Endothelial cell of umbilical vein (primary cell): ENCODE results near the gene SLC9A3. TPM values are rescaled to one million over a fixed set of nuclear protein-coding genes. Genes with fewer than 3 reads are reported as not detected.

Experiments used
- BruUV-seq: library from RNA; stranded (reverse); fragments of 400-500 nt; replicated peaks from 2 replicates; lab custom pipeline; 2021; lab: Mats Ljungman, UMichigan
- CTCF ChIA-PET: fragments of 300-600, 350-600 bp; sonication (Branson Sonifier 250); formaldehyde crosslinking; loops from one replicate; lab custom pipeline; 2021; ENCODE audit warnings: antibody characterized with exemption, inconsistent platforms; lab: Charles Lee
- POLR2A ChIA-PET: fragments of 300-600, 350-600 bp; sonication (Branson Sonifier 250); formaldehyde crosslinking; loops from one replicate; lab custom pipeline; 2021; ENCODE audit warnings: antibody characterized with exemption, inconsistent platforms; lab: Charles Lee
- DNase-seq: peaks from one replicate; pipeline ENCODE4 v3.0.0-alpha.2; 2011; ENCODE audit warnings: low read depth, low spot score
- FAIRE-seq: peaks from 2 replicates; lab custom pipeline; 2011; peaks lifted over from hg19 to GRCh38; lab: Jason Lieb, UNC
- H2AFZ ChIP-seq: 2 replicates; pipeline ENCODE4 v1.6.0; 2012; ENCODE audit warnings: low read depth, low read length, control low read depth, inconsistent platforms
- H3K27ac ChIP-seq: 2 replicates; pipeline ENCODE4 v1.5.1; 2011; ENCODE audit warnings: low read depth, mild to moderate bottlenecking, control low read depth, low read length, moderate library complexity; ENCODE audit not compliant: insufficient read depth
- H3K27me3 ChIP-seq, 2 experiments: 2 replicates each; pipeline versions ENCODE4 v1.6.0 to v1.6.1; 2011; ENCODE audit warnings: low read length in 2 of 2, mixed read lengths in 1 of 2; ENCODE audit not compliant: control insufficient read depth in 2 of 2, insufficient read depth in 2 of 2
- H3K36me3 ChIP-seq, 2 experiments: 2 replicates in 1 of 2; 3 replicates in 1 of 2; pipeline ENCODE4 v1.5.1; 2011; ENCODE audit warnings: low read length in 2 of 2, mild to moderate bottlenecking in 1 of 2, moderate library complexity in 1 of 2; ENCODE audit not compliant: control insufficient read depth in 2 of 2, insufficient read depth in 2 of 2; ENCODE audit errors: extremely low read depth in 1 of 2
- H3K4me1 ChIP-seq: 3 replicates; pipeline ENCODE4 v1.5.1; 2011; ENCODE audit warnings: mild to moderate bottlenecking, low read length; ENCODE audit not compliant: control insufficient read depth, insufficient read depth; ENCODE audit errors: extremely low read depth
- H3K4me2 ChIP-seq: 2 replicates; pipeline ENCODE4 v1.6.1; 2011; ENCODE audit warnings: low read length, control low read depth, mixed read lengths; ENCODE audit not compliant: insufficient read depth
- H3K4me3 ChIP-seq, 3 experiments: fragments of 200-600 bp in 1 of 3; sonication (generic), shearing (Covaris generic) in 1 of 3; replicated peaks in 1 of 3; 2 replicates each; pipeline ENCODE4 v1.5.1; 2011 to 2016; ENCODE audit warnings: control low read depth in 3 of 3, low read length in 3 of 3, mild to moderate bottlenecking in 2 of 3, inconsistent platforms in 1 of 3, low read depth in 1 of 3, moderate library complexity in 1 of 3; ENCODE audit not compliant: insufficient read depth in 1 of 3
- H3K79me2 ChIP-seq: 2 replicates; pipeline ENCODE4 v1.6.0; 2012; ENCODE audit warnings: low read length, inconsistent platforms; ENCODE audit not compliant: control insufficient read depth, insufficient read depth
- H3K9ac ChIP-seq: replicated peaks from 2 replicates; pipeline ENCODE3; 2011; ENCODE audit warnings: low read length, control low read depth; ENCODE audit not compliant: insufficient read depth; ENCODE audit errors: extremely low read depth
- H3K9me1 ChIP-seq: replicated peaks from 3 replicates; pipeline ENCODE4 v1.6.0; 2011; ENCODE audit warnings: mild to moderate bottlenecking, low read length; ENCODE audit not compliant: control insufficient read depth, insufficient read depth; ENCODE audit errors: extremely low read depth
- H3K9me3 ChIP-seq: replicated peaks from 2 replicates; pipeline ENCODE4 v1.5.1; 2012; ENCODE audit warnings: low read length, inconsistent platforms; ENCODE audit not compliant: control insufficient read depth, insufficient read depth
- H4K20me1 ChIP-seq: replicated peaks from 2 replicates; pipeline ENCODE3; 2011; ENCODE audit warnings: mild to moderate bottlenecking, low read length; ENCODE audit not compliant: control insufficient read depth, insufficient read depth; ENCODE audit errors: extremely low read depth
- EZH2 ChIP-seq: IDR thresholded peaks from 2 replicates; pipeline ENCODE4 v1.6.1; 2012; ENCODE audit warnings: borderline replicate concordance, low read depth, mild to moderate bottlenecking, moderate library complexity, low read length, inconsistent platforms; ENCODE audit not compliant: severe bottlenecking
- FOS ChIP-seq: IDR thresholded peaks from 2 replicates; pipeline ENCODE4 v1.6.1; 2011; ENCODE audit warnings: mild to moderate bottlenecking, low read length, moderate library complexity, borderline replicate concordance; ENCODE audit not compliant: insufficient read depth
- GATA2 ChIP-seq: IDR thresholded peaks from 2 replicates; pipeline ENCODE4 v1.7.0; 2011; ENCODE audit warnings: low read depth, mild to moderate bottlenecking, moderate library complexity, mixed read lengths, low read length; ENCODE audit not compliant: insufficient read length, insufficient read depth
- JUN ChIP-seq: IDR thresholded peaks from 2 replicates; pipeline ENCODE4 v1.6.1; 2011; ENCODE audit warnings: borderline replicate concordance, low read depth; ENCODE audit not compliant: insufficient read length, insufficient read depth
- MYC ChIP-seq: IDR thresholded peaks from one replicate; pipeline ENCODE4 v1.6.1; 2011; ENCODE audit warnings: mild to moderate bottlenecking, low read depth, low read length
- POLR2A ChIP-seq: IDR thresholded peaks from 2 replicates; pipeline ENCODE4 v1.6.1; 2012; ENCODE audit warnings: low read depth, mild to moderate bottlenecking, control low read depth, low read length
- POLR2AphosphoS5 ChIP-seq: IDR thresholded peaks from 2 replicates; pipeline ENCODE4 v1.6.1; 2012; ENCODE audit warnings: low read depth, mild to moderate bottlenecking, control low read depth, low read length, moderate library complexity; ENCODE audit not compliant: insufficient read depth
- dilution Hi-C: fragments of 300-500 bp; cut with MboI; formaldehyde crosslinking; loops from one replicate; pipeline ENCODE4 v1.15.0; 2019; ENCODE audit warnings: low sequenced_read_pairs; ENCODE audit not compliant: extremely low pct_ligation_motif_present
- intact Hi-C: fragments of 100-400 bp; cut with micrococcal nuclease; formaldehyde crosslinking; loops from one replicate; pipeline ENCODE4 v1.10.0; 2022
- polyA plus RNA-seq, 4 experiments: library from polyadenylated mRNA; depleted of rRNA in 3 of 4; stranded (reverse) in 3 of 4; unstranded in 1 of 4; fragments of >200 nt; gene quantifications; 2 replicates each; pipeline versions ENCODE4 v1.2.1 to v1.2.3, GENCODE V29; 2011 to 2012; ENCODE audit warnings: missing spikeins in 1 of 4
- total RNA-seq: library from RNA; stranded (reverse); gene quantifications from 2 replicates; pipeline ENCODE4 v1.2.3, GENCODE V29; 2021
- TF ChIP-seq, protein P1 (sequence below), 2 donors: IDR thresholded peaks; 1 replicate in 1 of 2; 2 replicates in 1 of 2; pipeline ENCODE4 v1.5.1; 2011; ENCODE audit warnings: low read length in 2 of 2, mild to moderate bottlenecking in 2 of 2, moderate library complexity in 2 of 2, control low read depth in 1 of 2, inconsistent platforms in 1 of 2, low read depth in 1 of 2; ENCODE audit not compliant: insufficient read depth in 1 of 2; ENCODE audit errors: extremely low read depth in 1 of 2
- TF ChIP-seq, protein P2 (sequence below): IDR thresholded peaks from 2 replicates; pipeline ENCODE4 v1.6.1; 2011; ENCODE audit not compliant: insufficient read depth, insufficient read length

Gene SLC9A3
- total and polyA plus RNA-seq, 2 donors (not counting 3 experiments of a cell fraction or from before 2014, with no cell fraction given) = 0.79 to 0.82 TPM

DNA sequence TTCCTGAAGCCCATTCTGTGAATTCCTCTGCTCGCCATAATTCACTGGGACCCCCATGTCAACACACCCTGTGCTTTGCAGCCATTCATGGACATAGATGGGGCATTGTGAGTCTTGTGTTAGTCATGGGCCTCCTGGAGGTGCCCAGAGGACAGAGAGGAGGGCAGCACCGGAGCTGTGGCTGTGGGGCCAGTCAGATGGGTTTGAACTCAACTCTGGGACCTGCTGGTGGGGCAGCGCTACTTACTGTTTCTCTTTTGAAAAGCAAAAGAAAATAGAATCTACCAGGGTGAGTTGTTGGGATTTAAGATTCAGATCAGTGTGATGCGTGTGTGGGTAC lies 92.6 kb downstream of the SLC9A3 start:
- no peaks in the 10 kb centered on the region for H3K79me2 ChIP-seq
- H3K27me3 ChIP-seq = no peaks in the 10 kb centered on the region
- POLR2A ChIA-PET = interaction anchor here (0.7 kb wide), 1 partner anchor 14 kb away, joined by 6 read pairs; no protein-coding TSS in a partner anchor
- FAIRE-seq = no peak
- H3K9me1 ChIP-seq = no peaks in the 10 kb centered on the region
- no peak overlapping the region for H3K27ac ChIP-seq
- no peak for DNase-seq
- TF ChIP-seq FOS (no peak), MYC (no peak), JUN (no peak), POLR2AphosphoS5 (no peak), POLR2A (no peak), GATA2 (no peak), EZH2 (no peak)
- TF ChIP-seq, protein P1, sequence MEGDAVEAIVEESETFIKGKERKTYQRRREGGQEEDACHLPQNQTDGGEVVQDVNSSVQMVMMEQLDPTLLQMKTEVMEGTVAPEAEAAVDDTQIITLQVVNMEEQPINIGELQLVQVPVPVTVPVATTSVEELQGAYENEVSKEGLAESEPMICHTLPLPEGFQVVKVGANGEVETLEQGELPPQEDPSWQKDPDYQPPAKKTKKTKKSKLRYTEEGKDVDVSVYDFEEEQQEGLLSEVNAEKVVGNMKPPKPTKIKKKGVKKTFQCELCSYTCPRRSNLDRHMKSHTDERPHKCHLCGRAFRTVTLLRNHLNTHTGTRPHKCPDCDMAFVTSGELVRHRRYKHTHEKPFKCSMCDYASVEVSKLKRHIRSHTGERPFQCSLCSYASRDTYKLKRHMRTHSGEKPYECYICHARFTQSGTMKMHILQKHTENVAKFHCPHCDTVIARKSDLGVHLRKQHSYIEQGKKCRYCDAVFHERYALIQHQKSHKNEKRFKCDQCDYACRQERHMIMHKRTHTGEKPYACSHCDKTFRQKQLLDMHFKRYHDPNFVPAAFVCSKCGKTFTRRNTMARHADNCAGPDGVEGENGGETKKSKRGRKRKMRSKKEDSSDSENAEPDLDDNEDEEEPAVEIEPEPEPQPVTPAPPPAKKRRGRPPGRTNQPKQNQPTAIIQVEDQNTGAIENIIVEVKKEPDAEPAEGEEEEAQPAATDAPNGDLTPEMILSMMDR (IDR thresholded peaks at IDR 0.05; ENCODE audit: extremely low read depth in 1 of 2, insufficient read depth in 1 of 2, low read depth in 1 of 2, low read length in 2 of 2) = no peak
- TF ChIP-seq, protein P2, sequence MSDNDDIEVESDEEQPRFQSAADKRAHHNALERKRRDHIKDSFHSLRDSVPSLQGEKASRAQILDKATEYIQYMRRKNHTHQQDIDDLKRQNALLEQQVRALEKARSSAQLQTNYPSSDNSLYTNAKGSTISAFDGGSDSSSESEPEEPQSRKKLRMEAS = no peak
- H3K4me2 ChIP-seq = no peak overlapping the region
- no peaks in the 10 kb centered on the region for H3K4me1 ChIP-seq
- no peaks in the 10 kb centered on the region for H3K9me3 ChIP-seq
- BruUV-seq = no TSS peak
- dilution Hi-C loops = no loop called here
- H2AFZ ChIP-seq = no peak overlapping the region
- intact Hi-C loops = loop anchor here (1.0 to 2.0 kb wide), 2 partner anchors 114 to 243 kb away; no protein-coding TSS in a partner anchor
- CTCF ChIA-PET = interaction anchor here (0.6 to 7.1 kb wide), 16 partner anchors 14 to 243 kb away, joined by 3 to 94 read pairs (median 4); partner anchors contain the start of genes AHRR and PDCD6
- H3K36me3 ChIP-seq = no peaks in the 10 kb centered on the region
- no peak overlapping the region for H3K4me3 ChIP-seq
- no peak overlapping the region for H3K9ac ChIP-seq
- H4K20me1 ChIP-seq = no peaks in the 10 kb centered on the region
